GM19372 (cell line): Measurements from ENCODE around the gene SYTL2.
A peak's percentile ranks its signal among the peaks of the same experiment; 100 is the strongest.

Experiments used
- ATAC-seq: cut with Tn5 transposase; IDR thresholded peaks from one replicate; pipeline ENCODE4 v1.9.1; 2021; ENCODE audit warnings: mild to moderate bottlenecking, low read depth, moderate library complexity; ENCODE audit not compliant: unreplicated experiment

SYTL2 gene

GRCh38 chr11:85827748-85828639 lies 17.1 kb upstream of the SYTL2 start:
- ATAC-seq, result no peak

DNA sequence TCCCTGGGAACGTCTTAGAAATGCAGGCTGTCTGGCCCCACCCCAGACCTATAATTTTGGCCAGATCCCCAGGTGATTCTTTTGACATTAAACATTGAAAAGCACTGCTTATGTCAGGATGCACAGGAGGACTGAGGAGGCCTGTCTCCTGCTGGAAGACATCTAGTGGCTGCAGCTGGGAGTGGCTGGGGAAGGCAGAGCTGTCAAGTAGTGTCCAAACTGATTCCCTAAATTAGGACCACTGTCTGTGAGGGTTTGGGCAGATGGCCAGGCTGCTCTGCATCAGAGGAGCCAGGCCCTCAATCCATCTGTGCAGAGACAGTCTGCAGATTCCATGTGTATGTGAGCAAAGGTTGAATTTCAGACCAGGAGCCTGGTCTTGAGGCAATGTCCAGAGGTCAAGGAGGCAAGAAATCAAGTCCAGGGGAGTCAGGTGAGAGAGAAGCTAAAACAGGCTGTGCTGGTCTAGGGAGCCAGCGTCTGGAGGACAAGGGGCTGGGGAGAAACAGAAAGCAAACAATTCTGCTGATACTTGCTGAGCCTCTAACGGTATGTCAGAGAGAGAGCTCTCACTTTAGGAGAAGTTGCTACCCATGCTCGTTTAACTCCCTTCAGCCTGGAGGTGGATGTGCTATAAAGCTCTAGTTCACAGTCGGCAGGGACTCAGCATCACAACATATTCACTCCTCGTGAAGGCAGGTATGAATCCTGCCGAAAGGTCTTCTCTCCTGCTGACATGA lies 15.3 kb upstream of the SYTL2 start:
- no peak for ATAC-seq

- ATAC-seq, result no peak
These were observed 14.7 kb upstream of the SYTL2 start for GRCh38 chr11:85825616-85826015.

DNA sequence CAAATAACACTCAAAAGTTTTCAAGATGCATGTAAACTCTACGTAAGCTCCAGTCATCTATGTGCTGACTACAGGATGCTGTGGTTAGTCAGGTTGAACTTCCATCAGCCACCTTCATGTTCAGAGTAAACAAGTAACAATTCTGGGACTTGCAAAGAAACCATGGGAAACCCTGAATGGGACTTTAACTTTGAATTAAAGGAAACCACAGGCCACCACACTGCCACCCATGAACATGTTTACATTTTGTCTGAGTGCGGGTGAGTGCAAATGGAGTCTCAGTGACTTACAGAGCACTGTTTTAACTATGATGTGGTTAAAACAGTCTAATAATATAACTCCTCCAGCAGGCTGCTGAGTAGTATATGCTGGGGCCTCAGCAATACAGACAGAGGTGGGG lies 12.9 kb upstream of the SYTL2 start:
- no peak for ATAC-seq

DNA sequence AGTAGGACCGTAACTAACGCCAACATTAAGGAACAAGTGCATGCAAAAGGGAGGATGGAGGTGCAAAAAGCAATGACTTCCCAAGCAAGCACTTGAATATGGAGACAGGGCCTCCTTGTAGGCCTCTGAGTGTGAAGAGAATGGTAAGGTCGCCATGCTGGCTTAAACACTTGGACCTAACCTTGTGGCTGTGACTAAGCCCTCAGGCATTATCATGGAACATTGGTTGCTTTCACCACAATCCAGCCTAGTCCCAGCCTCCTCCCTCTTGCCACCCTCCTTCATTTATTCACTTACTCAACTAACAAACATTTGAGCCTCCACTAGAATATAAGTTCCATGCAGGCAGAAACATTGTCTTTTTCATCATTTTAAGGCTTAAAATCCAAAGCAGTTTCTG lies 11.9 kb upstream of the SYTL2 start:
- no peak for ATAC-seq

GRCh38 chr11:85821636-85822035 lies 10.7 kb upstream of the SYTL2 start:
- ATAC-seq, result no peak

- ATAC-seq, result no peak
These were observed 8.5 kb upstream of the SYTL2 start for GRCh38 chr11:85819441-85819840.

DNA sequence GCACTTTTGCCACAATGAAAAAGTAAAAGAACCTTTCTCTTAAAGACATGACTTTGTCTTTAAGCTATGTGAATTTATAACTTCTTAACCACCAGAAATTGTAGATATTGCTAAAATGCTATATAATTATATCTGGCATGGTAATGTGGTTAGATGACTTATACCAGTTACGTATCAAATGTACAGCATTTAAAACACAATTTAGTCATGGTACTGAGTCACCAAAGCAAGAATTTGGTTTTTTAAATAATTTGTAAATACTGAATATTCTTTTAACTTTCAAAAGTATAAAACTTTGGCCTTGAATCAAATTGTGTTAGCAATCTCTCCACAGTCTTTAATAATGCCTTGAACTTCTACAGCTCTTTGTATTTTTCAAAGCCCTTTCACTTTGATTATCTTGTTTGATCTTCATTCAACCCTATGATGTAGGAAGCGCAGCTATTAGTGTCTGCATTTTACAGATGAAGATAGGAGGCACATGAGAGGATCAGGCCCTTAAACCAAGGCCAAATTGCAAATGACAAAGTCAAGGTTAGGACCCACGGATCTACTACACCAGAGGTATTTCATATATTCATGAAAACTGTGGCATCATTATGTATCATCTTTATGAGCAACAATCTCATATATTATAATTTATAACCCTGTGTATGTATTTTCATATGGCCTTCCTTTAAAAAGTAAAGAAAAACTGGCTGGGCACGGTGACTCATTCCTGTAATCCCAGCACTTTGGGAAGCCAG lies 4.4 kb upstream of the SYTL2 start:
- no peak for ATAC-seq

- ATAC-seq, result no peak
These were observed 2.8 kb upstream of the SYTL2 start for GRCh38 chr11:85813721-85814120.

DNA sequence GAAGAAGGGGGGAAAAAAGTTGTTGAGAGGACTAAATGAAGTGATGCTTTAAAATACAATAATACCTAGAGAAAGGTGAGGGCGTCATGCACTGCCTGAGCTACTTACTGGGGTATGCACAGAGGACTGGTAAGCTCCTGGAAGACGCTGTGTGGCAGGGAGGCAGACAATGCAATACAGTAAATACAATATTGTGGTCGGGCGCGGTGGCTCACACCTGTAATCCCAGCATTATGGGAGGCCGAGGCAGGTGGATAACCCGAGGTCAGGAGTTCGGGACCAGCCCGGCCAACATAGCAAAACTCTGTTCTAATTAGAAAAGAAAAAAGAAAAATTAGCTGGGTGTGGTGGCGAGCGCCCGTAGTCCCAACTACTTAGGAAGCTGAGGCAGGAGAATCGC lies 683 bp upstream of the SYTL2 start:
- no peak for ATAC-seq

DNA sequence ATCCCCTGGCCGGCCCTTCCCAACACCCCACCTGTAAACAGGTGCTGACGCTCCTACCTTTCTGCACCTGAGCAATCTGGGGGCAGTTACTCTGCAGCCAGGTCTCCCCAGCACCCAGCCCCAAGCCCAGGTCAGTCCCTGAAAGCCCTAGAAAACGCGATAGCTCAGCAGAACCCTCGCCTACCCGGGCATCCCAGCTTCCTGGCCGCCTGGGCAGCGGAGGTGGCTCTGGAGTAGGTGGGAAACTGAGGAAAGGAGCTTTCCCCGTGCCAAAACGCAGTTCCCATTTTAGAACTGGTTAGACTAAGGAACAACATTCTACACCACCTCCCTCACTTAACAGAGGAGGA lies 445 bp downstream of the SYTL2 start:
- no peak for ATAC-seq

- ATAC-seq, result no peak
These were observed 1.1 kb downstream of the SYTL2 start for GRCh38 chr11:85809863-85810262.

DNA sequence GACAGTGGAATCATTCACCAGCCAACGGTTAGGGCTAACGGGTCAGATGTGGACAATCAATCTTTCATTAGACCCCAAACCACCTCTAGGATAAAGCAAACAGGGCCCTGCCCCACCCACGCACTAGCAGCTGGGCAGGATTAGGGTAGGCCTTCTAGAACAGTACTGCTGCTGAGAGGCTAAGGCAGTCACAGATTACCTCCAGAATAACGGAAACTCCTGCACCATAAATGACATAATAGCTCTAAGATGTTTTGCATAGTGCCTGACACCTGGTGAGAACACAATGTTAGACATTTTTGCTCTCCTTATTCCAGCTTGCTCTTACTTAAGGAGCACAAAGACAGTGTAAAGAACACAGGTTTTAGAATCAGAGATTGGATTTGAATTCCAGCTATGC lies 1.8 kb downstream of the SYTL2 start:
- peak; percentile 37 for ATAC-seq

DNA sequence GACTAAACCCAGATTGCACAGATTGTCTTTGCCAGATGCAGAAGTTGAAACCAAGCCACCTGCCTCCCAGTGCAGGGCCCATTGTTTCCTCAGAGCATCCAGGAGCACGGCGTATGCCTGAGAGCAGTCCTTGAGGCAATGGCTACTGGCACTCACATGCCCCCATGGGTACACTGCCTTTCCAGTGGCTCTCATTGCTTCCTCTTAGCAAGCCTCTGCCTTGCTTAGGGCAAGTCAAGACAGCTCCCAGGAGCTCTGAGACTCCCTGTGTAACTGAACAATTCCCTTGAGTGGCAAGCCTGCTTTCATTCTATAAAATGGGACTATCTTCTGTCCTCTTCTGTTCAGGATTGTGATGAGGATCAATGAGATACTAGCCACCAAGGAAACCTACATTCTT lies 4.1 kb downstream of the SYTL2 start:
- no peak for ATAC-seq

DNA sequence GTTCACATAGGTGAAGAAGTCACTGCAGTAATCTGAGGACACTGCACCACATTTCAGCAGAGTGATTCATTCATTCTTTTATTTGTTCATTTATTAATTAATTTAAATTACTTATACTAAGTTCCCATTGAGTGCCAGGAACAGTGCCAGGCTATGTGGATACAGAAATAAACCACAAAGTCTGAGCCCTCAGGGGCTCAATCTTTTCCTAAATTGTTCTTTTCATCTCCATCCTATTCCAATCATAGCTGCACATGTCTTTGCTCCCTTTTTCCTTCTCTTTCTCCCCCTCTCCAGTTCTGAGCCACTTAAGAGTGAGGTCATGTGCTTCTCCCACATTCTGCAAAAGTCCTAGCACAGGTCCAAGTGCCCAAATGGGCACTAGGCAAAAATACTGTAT lies 4.9 kb downstream of the SYTL2 start:
- ATAC-seq, result no peak

DNA sequence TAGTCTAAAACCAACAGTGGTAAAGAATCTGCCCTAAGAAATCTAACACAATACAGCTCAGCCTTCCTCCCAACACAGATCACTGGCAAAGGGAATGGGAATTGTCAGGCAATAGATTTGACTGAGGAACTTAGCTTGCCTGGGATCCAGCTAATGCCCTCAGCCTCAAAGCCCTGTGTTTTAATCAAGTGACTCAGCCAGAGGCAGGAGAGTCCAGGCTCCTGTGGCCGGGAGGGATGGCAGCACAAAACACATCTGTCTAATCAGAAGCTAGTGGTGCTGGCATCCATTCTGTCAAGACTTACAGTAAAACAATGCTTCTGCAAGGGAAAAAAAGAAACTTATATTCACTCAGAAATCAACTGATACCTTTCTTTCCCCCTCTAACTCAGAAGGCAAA lies 5.6 kb downstream of the SYTL2 start:
- ATAC-seq, result no peak

DNA sequence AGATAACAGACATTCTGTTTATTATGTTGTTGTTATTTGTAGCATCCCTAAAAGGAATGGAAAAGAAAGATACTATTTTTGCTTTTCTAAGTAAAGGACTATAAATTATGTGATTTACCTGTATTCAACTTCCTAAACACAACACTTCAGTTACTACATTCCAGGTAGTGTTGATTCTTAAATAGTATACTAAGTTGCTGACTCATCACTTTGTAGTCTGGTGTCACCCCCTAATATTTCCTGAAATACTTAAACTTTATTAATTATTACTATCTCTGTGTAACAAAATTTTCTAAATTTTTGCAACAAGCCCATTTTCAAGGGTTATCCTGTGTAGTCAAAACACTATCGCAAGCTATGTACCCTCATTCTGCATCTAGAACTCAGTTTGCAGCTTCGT lies 7.0 kb downstream of the SYTL2 start:
- ATAC-seq, result no peak

GRCh38 chr11:85803303-85803702 lies 7.6 kb downstream of the SYTL2 start:
- no peak for ATAC-seq

DNA sequence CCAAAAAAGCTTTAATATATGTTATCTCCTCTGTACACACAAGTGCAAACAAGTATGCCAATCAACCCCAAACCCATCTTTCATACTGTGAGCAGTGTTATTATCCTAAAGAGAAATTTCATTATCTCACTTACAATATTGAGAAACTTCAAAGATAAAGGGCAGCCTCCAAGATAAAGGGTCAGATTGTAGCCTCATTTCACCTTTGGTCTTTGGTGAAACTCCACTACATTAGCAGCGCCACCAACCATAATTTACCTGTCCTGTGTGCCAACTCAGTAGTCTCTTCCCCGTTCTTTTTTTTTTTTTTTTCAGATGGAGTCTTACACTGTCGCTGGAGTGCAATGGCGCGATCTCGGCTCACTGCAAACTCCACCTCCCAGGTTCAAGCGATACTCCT lies 9.4 kb downstream of the SYTL2 start:
- ATAC-seq, result no peak

- ATAC-seq, result no peak
These were observed 10.2 kb downstream of the SYTL2 start for GRCh38 chr11:85800595-85801342.

- no peak for ATAC-seq
These were observed 11.8 kb downstream of the SYTL2 start for GRCh38 chr11:85799142-85799541.
